ENCODE measurements around the gene ZBTB17. TPM values are rescaled to one million over a fixed set of nuclear protein-coding genes. Genes with fewer than 3 reads are reported as not detected.

The ZBTB17 gene
- total and polyA plus RNA-seq, 4 donors, result 16.7 to 50.8 (median 39.0) TPM

- Histone ChIP-seq H3K4me1 (ENCODE audit: control insufficient read depth, insufficient read depth, low read length) (peaks cover 66% of the 10 kb centered on the region), H3K36me3 (ENCODE audit: control insufficient read depth, insufficient read depth, low read length) (peaks cover 72% of the 10 kb centered on the region), H3K9me3 (ENCODE audit: control insufficient read depth, insufficient read depth, low read length) (no peaks in the 10 kb centered on the region), H3K4me3 (ENCODE audit: low read depth, low read length) (no peak overlapping the region), H3K27ac (ENCODE audit: low read depth, low read length) (no peak overlapping the region), H3K27me3 (ENCODE audit: control insufficient read depth, insufficient read depth, low read length) (no peaks in the 10 kb centered on the region)
- WGBS (ENCODE audit: insufficient coverage), result 97% methylated on average over 4 of the region's 4 CpGs
- no peak for DNase-seq (ENCODE audit: low read depth in 4 of 6, low spot score in 6 of 6)
Observed at GRCh38 chr1:15950302-15950701, 25.6 kb downstream of the ZBTB17 start.

GRCh38 chr1:15949453-15950245 lies 26.3 kb downstream of the ZBTB17 start:
- WGBS (ENCODE audit: insufficient coverage), result 40% methylated on average over 22 of the region's 25 CpGs
- H3K4me1 ChIP-seq (ENCODE audit: control insufficient read depth, insufficient read depth, low read length), result peaks cover 65% of the 10 kb centered on the region
- H3K36me3 ChIP-seq (ENCODE audit: control insufficient read depth, insufficient read depth, low read length), result peaks cover 78% of the 10 kb centered on the region
- no peaks in the 10 kb centered on the region for H3K27me3 ChIP-seq (ENCODE audit: control insufficient read depth, insufficient read depth, low read length)
- DNase-seq (ENCODE audit: low read depth in 4 of 6, low spot score in 6 of 6), result peak in 1 of 6 donors; percentile 27
- H3K27ac ChIP-seq (ENCODE audit: low read depth, low read length), result peak overlapping the region; percentile 25
- H3K4me3 ChIP-seq (ENCODE audit: low read depth, low read length), result no peak overlapping the region
- H3K9me3 ChIP-seq (ENCODE audit: control insufficient read depth, insufficient read depth, low read length), result no peaks in the 10 kb centered on the region

GRCh38 chr1:15948595-15949452 lies 27.1 kb downstream of the ZBTB17 start:
- Histone ChIP-seq H3K27me3 (ENCODE audit: control insufficient read depth, insufficient read depth, low read length) (no peaks in the 10 kb centered on the region), H3K27ac (ENCODE audit: low read depth, low read length) (no peak overlapping the region), H3K4me1 (ENCODE audit: control insufficient read depth, insufficient read depth, low read length) (peaks cover 58% of the 10 kb centered on the region), H3K36me3 (ENCODE audit: control insufficient read depth, insufficient read depth, low read length) (peaks cover 81% of the 10 kb centered on the region), H3K4me3 (ENCODE audit: low read depth, low read length) (no peak overlapping the region), H3K9me3 (ENCODE audit: control insufficient read depth, insufficient read depth, low read length) (no peaks in the 10 kb centered on the region)
- whole genome bisulfite sequencing (ENCODE audit: insufficient coverage), result 75% methylated on average over 14 of the region's 15 CpGs
- no peak for DNase-seq (ENCODE audit: low read depth in 4 of 6, low spot score in 6 of 6)

GRCh38 chr1:15948091-15948591 lies 27.8 kb downstream of the ZBTB17 start:
- Histone ChIP-seq H3K4me1 (ENCODE audit: control insufficient read depth, insufficient read depth, low read length) (peaks cover 52% of the 10 kb centered on the region), H3K36me3 (ENCODE audit: control insufficient read depth, insufficient read depth, low read length) (peaks cover 83% of the 10 kb centered on the region), H3K27me3 (ENCODE audit: control insufficient read depth, insufficient read depth, low read length) (no peaks in the 10 kb centered on the region), H3K9me3 (ENCODE audit: control insufficient read depth, insufficient read depth, low read length) (no peaks in the 10 kb centered on the region), H3K27ac (ENCODE audit: low read depth, low read length) (no peak overlapping the region), H3K4me3 (ENCODE audit: low read depth, low read length) (no peak overlapping the region)
- no peak for DNase-seq (ENCODE audit: low read depth in 4 of 6, low spot score in 6 of 6)
- 76% methylated on average over 16 of the region's 16 CpGs for WGBS (ENCODE audit: insufficient coverage)

GRCh38 chr1:15947382-15948090 lies 28.4 kb downstream of the ZBTB17 start:
- no peak overlapping the region for H3K27ac ChIP-seq (ENCODE audit: low read depth, low read length)
- no peaks in the 10 kb centered on the region for H3K9me3 ChIP-seq (ENCODE audit: control insufficient read depth, insufficient read depth, low read length)
- DNase-seq (ENCODE audit: low read depth in 4 of 6, low spot score in 6 of 6), result no peak
- peaks cover 47% of the 10 kb centered on the region for H3K4me1 ChIP-seq (ENCODE audit: control insufficient read depth, insufficient read depth, low read length)
- H3K4me3 ChIP-seq (ENCODE audit: low read depth, low read length), result no peak overlapping the region
- WGBS (ENCODE audit: insufficient coverage), result 80% methylated on average over 8 of the region's 10 CpGs
- peaks cover 86% of the 10 kb centered on the region for H3K36me3 ChIP-seq (ENCODE audit: control insufficient read depth, insufficient read depth, low read length)
- H3K27me3 ChIP-seq (ENCODE audit: control insufficient read depth, insufficient read depth, low read length), result no peaks in the 10 kb centered on the region

GRCh38 chr1:15946571-15947381 lies 29.1 kb downstream of the ZBTB17 start:
- Histone ChIP-seq H3K4me3 (ENCODE audit: low read depth, low read length) (no peak overlapping the region), H3K27me3 (ENCODE audit: control insufficient read depth, insufficient read depth, low read length) (no peaks in the 10 kb centered on the region), H3K4me1 (ENCODE audit: control insufficient read depth, insufficient read depth, low read length) (peaks cover 39% of the 10 kb centered on the region), H3K9me3 (ENCODE audit: control insufficient read depth, insufficient read depth, low read length) (no peaks in the 10 kb centered on the region), H3K27ac (ENCODE audit: low read depth, low read length) (no peak overlapping the region), H3K36me3 (ENCODE audit: control insufficient read depth, insufficient read depth, low read length) (peaks cover 90% of the 10 kb centered on the region)
- no peak for DNase-seq (ENCODE audit: low read depth in 4 of 6, low spot score in 6 of 6)
- WGBS (ENCODE audit: insufficient coverage), result 88% methylated on average over 15 of the region's 18 CpGs

- Histone ChIP-seq H3K4me1 (ENCODE audit: control insufficient read depth, insufficient read depth, low read length) (peaks cover 33% of the 10 kb centered on the region), H3K27me3 (ENCODE audit: control insufficient read depth, insufficient read depth, low read length) (no peaks in the 10 kb centered on the region), H3K27ac (ENCODE audit: low read depth, low read length) (no peak overlapping the region), H3K4me3 (ENCODE audit: low read depth, low read length) (no peak overlapping the region), H3K36me3 (ENCODE audit: control insufficient read depth, insufficient read depth, low read length) (peaks cover 93% of the 10 kb centered on the region), H3K9me3 (ENCODE audit: control insufficient read depth, insufficient read depth, low read length) (no peaks in the 10 kb centered on the region)
- no peak for DNase-seq (ENCODE audit: low read depth in 4 of 6, low spot score in 6 of 6)
- 94% methylated on average over 14 of the region's 17 CpGs for WGBS (ENCODE audit: insufficient coverage)
Observed at GRCh38 chr1:15945832-15946448, 30.0 kb downstream of the ZBTB17 start.

GRCh38 chr1:15945011-15945831 lies 30.7 kb downstream of the ZBTB17 start:
- 90% methylated on average over 39 of the region's 39 CpGs for WGBS (ENCODE audit: insufficient coverage)
- no peaks in the 10 kb centered on the region for H3K9me3 ChIP-seq (ENCODE audit: control insufficient read depth, insufficient read depth, low read length)
- no peak for DNase-seq (ENCODE audit: low read depth in 4 of 6, low spot score in 6 of 6)
- peaks cover 93% of the 10 kb centered on the region for H3K36me3 ChIP-seq (ENCODE audit: control insufficient read depth, insufficient read depth, low read length)
- H3K4me3 ChIP-seq (ENCODE audit: low read depth, low read length), result no peak overlapping the region
- peaks cover 29% of the 10 kb centered on the region for H3K4me1 ChIP-seq (ENCODE audit: control insufficient read depth, insufficient read depth, low read length)
- H3K27ac ChIP-seq (ENCODE audit: low read depth, low read length), result no peak overlapping the region
- H3K27me3 ChIP-seq (ENCODE audit: control insufficient read depth, insufficient read depth, low read length), result no peaks in the 10 kb centered on the region

All from spinal cord (tissue), 10 donors.